MCF 10A (cell line): ENCODE measurements around the gene TADA2A. TPM values are rescaled to one million over a fixed set of nuclear protein-coding genes. Genes with fewer than 3 reads are reported as not detected.
"Not testable (repeated sequence)": the region's sequence is repeated elsewhere in the genome, so short reads cannot be mapped to it uniquely, and the experiment has no call there.

Experiments used
- BruUV-seq: library from RNA; stranded (reverse); fragments of 400-500 nt; replicated peaks from 2 replicates; lab custom pipeline; 2021; lab: Mats Ljungman, UMichigan
- CTCF ChIA-PET: fragments of 300-600 bp; sonication (Branson Sonifier 250); formaldehyde crosslinking; extraction: SDS; loops from one replicate; lab custom pipeline; 2021; ENCODE audit warnings: antibody characterized with exemption, inconsistent platforms; lab: Yijun Ruan, JAX
- POLR2A ChIA-PET: fragments of 300-600, 350-650 bp; sonication (Branson Sonifier 250); formaldehyde crosslinking; extraction: SDS; loops from one replicate; lab custom pipeline; 2020; ENCODE audit warnings: antibody characterized with exemption, inconsistent platforms; lab: Yijun Ruan, JAX
- DNase-seq: peaks from one replicate; pipeline ENCODE4 v3.0.0-alpha.2; 2018; ENCODE audit not compliant: unreplicated experiment
- H3K27ac Mint-ChIP-seq: one replicate; pipeline ENCODE4 v1.8.0; 2022; ENCODE audit warnings: mild to moderate bottlenecking, low read depth, mixed read lengths; ENCODE audit not compliant: unreplicated experiment
- H3K27me3 Mint-ChIP-seq: one replicate; pipeline ENCODE4 v1.8.0; 2022; ENCODE audit warnings: mixed read lengths; ENCODE audit not compliant: insufficient read depth, unreplicated experiment
- H3K36me3 Mint-ChIP-seq: one replicate; pipeline ENCODE4 v1.8.0; 2022; ENCODE audit warnings: mild to moderate bottlenecking, moderate library complexity, mixed read lengths; ENCODE audit not compliant: insufficient read depth, unreplicated experiment
- H3K4me1 Mint-ChIP-seq: one replicate; pipeline ENCODE4 v1.8.0; 2022; ENCODE audit warnings: mixed read lengths; ENCODE audit not compliant: insufficient read depth, unreplicated experiment
- H3K4me3 Mint-ChIP-seq: one replicate; pipeline ENCODE4 v1.8.0; 2022; ENCODE audit warnings: mild to moderate bottlenecking, moderate library complexity, mixed read lengths; ENCODE audit not compliant: unreplicated experiment
- H3K9me3 Mint-ChIP-seq: one replicate; pipeline ENCODE4 v1.8.0; 2022; ENCODE audit warnings: mixed read lengths; ENCODE audit not compliant: unreplicated experiment
- CTCF ChIP-seq: fragments of 200-600 bp; IDR thresholded peaks from one replicate; pipeline ENCODE4 v1.8.0; 2022; ENCODE audit warnings: antibody characterized with exemption, mild to moderate bottlenecking; ENCODE audit not compliant: unreplicated experiment
- intact Hi-C: fragments of 100-400 bp; cut with micrococcal nuclease; formaldehyde crosslinking; loops from 2 replicates; pipeline ENCODE4 v1.14.1; 2022
- total RNA-seq: library from RNA; stranded (reverse); gene quantifications from 2 replicates; pipeline ENCODE4 v1.2.3, GENCODE V29; 2022

The TADA2A gene
- total RNA-seq, 1 experiment from 2014 or later: 31.3 TPM

DNA sequence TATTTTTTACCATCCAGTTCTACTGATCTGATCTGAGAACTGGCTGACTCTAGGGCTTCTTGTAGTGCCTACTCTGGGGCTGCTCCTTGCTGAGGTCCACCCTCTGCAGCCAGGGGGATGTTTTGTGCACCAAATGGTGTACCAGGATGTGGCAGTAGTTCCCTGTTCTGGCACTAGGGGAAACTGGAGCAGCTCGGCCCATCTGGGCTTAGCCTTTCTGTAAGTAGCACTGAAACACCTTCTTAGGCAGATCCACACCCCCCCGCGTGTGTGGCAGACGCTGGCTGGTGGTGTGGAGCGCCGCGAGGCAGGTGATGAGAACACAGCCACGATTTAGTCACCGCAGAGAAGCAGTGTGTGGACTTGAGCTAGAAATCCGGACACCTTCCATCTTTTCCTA, 100.0 kb downstream of the TADA2A start:
- peak; percentile 42 for TF ChIP-seq CTCF
- ChIA-PET POLR2A (no interaction called here), CTCF (interaction anchor here (1.1 kb wide), 1 partner anchor 20 kb away, joined by 3 read pairs; no protein-coding TSS in a partner anchor)
- Mint-ChIP-seq H3K4me3 (no peak overlapping the region), H3K27ac (peak overlapping the region; percentile 37), H3K27me3 (no peaks in the 10 kb centered on the region), H3K4me1 (peaks cover 9% of the 10 kb centered on the region), H3K9me3 (no peaks in the 10 kb centered on the region), H3K36me3 (peaks cover 37% of the 10 kb centered on the region)
- intact Hi-C loops: no loop called here
- DNase-seq: peak; percentile 48
- no TSS peak for BruUV-seq

GRCh38 chr17:37507111-37507510, 100.4 kb downstream of the TADA2A start:
- POLR2A ChIA-PET: interaction anchor here (1.5 kb wide), 1 partner anchor 15 kb away, joined by 6 read pairs; no protein-coding TSS in a partner anchor
- DNase-seq: no peak
- CTCF ChIA-PET: interaction anchor here (1.1 kb wide), 1 partner anchor 20 kb away, joined by 3 read pairs; no protein-coding TSS in a partner anchor

DNA sequence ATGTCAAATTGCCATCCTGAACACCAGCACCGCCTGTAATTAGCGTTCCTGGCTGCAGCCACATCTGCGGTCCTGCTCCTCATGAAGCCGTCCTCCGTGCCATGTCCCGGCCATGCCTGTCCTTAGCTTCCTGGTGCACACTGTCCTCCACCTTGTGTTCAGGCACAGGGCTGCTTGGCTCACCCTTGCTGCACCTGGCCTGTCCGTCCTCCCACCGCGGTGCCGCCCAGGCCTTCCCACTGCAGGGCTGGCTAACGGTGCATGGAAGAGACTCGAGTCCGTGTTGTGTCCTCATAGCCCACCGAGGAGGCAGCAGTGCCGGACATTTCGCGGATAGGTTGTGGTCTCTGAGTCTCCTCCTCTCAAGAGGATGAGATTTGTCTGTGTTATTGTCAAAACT, 103.4 kb downstream of the TADA2A start:
- Mint-ChIP-seq H3K9me3 (no peaks in the 10 kb centered on the region), H3K27ac (no peak overlapping the region), H3K36me3 (peaks cover 51% of the 10 kb centered on the region), H3K27me3 (no peaks in the 10 kb centered on the region), H3K4me1 (peaks cover 9% of the 10 kb centered on the region), H3K4me3 (no peak overlapping the region)
- no peak for DNase-seq
- CTCF ChIA-PET: no interaction called here
- intact Hi-C loops: no loop called here
- POLR2A ChIA-PET: no interaction called here
- BruUV-seq: no TSS peak
- TF ChIP-seq CTCF: no peak

More at GRCh38 chr17:37507111-37507510, 100.4 kb downstream of the TADA2A start:
- TF ChIP-seq CTCF: no peak
- Mint-ChIP-seq H3K4me1 (peaks cover 9% of the 10 kb centered on the region), H3K9me3 (no peaks in the 10 kb centered on the region), H3K27me3 (no peaks in the 10 kb centered on the region), H3K36me3 (peaks cover 39% of the 10 kb centered on the region), H3K4me3 (no peak overlapping the region), H3K27ac (no peak overlapping the region)
- no TSS peak for BruUV-seq
- intact Hi-C loops: no loop called here

- H3K27ac Mint-ChIP-seq, H3K4me1 Mint-ChIP-seq, intact Hi-C loops, H3K9me3 Mint-ChIP-seq, BruUV-seq, DNase-seq, H3K4me3 Mint-ChIP-seq, H3K27me3 Mint-ChIP-seq: not testable (repeated sequence)
- peaks cover 57% of the 10 kb centered on the region for H3K36me3 Mint-ChIP-seq
- ChIA-PET CTCF (interaction anchor here (0.7 to 0.9 kb wide), 2 partner anchors 23 to 25 kb away, joined by 3 read pairs; no protein-coding TSS in a partner anchor), POLR2A (interaction anchor here (0.5 to 0.6 kb wide), 3 partner anchors 22 to 177 kb away, joined by 3 read pairs; partner anchors contain the start of gene DUSP14)
These were observed 105.0 kb downstream of the TADA2A start for GRCh38 chr17:37511642-37512041.
